HuH-7.5 (cell line): ENCODE results near the gene ZYX.

ENCODE experiments used
- DNase-seq: peaks from one replicate; pipeline ENCODE4 v3.0.0; 2011; ENCODE audit warnings: low spot score

The ZYX gene

GRCh38 chr7:143380646-143381426 is at the start of gene ZYX:
ZYX (plus strand) TSS chr7:143381345; CDS start chr7:143381572, 227 bp downstream.
- peak; percentile 93 for DNase-seq

DNA sequence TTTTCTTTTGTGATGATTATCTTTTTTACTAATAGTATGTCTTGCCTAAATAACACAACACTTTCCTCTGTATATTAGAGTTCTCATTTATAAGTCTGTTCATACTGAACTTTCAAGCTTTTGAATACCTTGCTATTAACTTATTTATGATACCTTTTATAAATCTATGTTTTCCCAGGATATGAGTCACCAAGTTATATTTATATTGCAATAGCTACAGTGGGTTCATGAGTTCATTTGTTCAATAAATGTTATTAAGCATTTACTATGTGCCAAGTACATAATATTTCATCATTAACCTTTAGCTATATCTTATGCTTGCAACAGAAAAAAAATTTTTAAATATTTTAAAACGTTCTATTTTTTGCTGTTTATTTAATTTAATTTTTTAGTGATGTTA is 46.9 kb upstream of the ZYX start:
- DNase-seq: no peak

DNA sequence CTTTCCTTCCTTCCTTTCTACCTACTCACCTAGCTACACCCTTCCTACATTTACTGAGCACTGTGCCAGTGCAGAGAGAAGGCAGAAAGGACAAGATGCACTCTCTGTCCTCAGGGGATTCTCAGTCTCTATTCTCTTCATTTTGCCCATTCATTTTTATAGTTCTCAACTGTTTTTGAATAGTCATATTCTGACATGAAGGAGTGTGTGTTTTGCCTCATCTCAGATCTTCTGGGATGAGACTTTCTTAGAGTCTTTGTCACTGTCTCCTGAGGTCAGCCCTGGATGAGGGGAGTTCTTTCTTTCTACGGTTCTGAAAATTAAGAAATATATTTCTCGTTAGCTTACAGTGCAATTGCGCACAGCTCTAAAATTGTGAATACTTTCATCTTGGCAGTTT is 43.9 kb upstream of the ZYX start:
- no peak for DNase-seq

DNA sequence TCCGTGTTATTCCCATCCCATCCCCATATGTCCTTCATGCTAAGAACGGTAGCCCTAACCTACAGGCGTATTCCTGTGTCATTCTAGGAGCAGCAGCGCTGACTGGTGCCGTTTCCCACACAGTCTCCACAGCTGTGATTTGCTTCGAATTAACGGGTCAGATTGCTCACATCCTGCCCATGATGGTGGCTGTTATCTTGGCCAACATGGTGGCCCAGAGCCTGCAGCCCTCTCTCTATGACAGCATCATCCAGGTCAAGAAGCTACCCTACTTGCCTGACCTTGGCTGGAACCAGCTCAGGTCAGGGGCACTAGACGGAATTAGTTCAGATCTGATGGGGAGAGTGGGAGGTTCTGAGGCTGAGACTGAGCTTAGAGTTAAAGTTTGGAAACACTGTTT is 39.3 kb upstream of the ZYX start:
- DNase-seq: no peak

DNA sequence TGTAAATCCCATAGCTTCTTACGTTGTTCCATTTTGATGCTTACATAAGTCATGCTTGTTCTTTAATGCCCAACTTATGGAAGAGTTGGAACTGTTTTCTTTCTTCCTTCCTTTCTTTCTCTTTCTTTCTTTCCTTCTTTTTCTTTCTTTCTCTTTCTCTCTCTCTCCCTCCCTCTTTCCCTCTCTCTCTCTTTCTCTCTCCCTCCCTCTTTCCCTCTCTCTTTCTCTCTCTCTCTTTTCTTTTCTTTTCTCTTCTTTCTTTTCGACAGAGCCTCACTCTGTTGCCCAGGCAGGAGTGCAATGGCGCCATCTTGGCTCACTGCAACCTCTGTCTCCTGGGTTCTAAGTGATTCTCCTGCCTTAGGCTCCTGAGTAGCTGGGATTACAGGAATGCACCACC is 37.5 kb upstream of the ZYX start:
- DNase-seq: no peak

GRCh38 chr7:143345428-143345900 is 35.7 kb upstream of the ZYX start:
- DNase-seq: no peak

DNA sequence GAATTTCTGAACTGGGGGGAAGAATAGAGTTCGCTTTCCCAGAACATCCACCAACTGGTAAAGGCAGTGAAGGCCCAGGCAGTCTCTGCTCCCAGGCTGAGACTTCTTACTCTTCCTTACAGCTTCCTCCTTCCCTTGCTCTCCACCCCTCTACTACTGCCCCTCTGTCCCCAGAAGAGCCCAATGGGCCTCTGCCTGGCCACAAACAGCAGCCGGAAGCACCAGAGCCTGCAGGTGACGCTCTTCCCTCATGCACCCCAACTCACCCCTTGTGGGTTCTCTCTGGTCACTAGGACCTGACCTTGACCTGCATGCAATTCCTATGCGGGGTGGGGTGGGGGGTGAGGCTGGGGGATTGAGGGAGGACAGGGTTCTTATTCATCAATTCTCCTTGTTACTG is 35.1 kb upstream of the ZYX start:
- no peak for DNase-seq

- DNase-seq: no peak
Measured at GRCh38 chr7:143347950-143348349, 33.2 kb upstream of the ZYX start.

DNA sequence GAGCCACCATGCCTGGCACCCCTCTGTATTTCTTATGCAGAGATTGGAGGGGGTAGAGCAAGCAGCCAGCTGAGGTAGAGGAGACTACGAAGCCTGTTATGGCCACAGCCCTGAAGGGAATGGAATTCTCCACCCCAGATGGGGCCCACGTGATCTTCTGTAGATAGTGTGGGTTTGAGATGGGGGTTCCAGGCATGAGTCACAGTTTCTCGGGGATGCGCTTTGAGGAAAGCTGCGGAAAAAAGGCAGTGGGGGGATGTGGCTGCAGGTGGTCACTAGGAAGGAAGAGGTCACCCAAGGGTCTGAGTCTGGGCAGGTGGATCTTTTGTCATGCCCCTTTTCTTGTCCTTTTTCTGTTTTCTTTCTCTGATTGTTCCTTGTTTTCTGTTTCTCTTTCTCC is 30.1 kb upstream of the ZYX start:
- DNase-seq: no peak

DNA sequence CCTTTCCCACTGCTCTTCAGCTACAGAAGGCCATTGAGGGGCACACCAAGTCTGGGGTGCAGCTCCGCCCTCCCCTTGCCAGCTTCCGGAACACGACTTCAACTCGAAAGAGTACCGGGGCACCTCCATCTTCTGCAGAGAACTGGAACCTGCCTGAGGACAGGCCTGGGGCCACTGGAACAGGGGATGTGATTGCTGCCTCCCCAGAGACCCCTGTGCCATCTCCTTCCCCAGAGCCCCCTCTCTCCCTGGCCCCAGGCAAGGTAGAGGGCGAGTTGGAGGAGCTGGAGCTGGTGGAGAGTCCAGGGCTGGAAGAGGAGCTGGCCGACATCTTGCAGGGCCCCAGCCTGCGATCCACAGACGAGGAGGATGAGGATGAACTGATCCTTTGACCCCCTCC is 29.6 kb upstream of the ZYX start:
- DNase-seq: no peak

GRCh38 chr7:143352531-143353002 is 28.6 kb upstream of the ZYX start:
- no peak for DNase-seq

- DNase-seq: no peak
Measured at GRCh38 chr7:143354376-143354775, 26.8 kb upstream of the ZYX start.

DNA sequence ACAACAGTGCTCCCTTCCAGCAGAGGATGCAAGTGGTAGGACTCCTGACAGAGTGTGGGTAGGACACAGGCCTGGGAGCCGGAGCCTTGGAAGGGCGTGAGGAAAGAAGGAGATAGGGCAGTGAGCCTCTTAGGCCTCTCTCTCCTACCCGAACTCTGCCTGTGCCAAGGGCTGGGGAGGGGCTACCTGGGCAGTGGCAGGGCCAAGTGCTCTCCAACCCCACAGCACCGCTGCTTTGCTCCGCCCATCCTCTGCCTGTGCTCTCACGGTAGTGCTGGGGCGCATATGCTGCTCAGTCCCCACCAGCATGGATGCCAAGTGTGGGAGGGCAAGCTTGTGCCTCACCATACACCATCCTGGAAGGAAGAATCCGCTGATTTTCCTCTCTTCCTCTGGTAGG is 26.2 kb upstream of the ZYX start:
- DNase-seq: no peak

DNA sequence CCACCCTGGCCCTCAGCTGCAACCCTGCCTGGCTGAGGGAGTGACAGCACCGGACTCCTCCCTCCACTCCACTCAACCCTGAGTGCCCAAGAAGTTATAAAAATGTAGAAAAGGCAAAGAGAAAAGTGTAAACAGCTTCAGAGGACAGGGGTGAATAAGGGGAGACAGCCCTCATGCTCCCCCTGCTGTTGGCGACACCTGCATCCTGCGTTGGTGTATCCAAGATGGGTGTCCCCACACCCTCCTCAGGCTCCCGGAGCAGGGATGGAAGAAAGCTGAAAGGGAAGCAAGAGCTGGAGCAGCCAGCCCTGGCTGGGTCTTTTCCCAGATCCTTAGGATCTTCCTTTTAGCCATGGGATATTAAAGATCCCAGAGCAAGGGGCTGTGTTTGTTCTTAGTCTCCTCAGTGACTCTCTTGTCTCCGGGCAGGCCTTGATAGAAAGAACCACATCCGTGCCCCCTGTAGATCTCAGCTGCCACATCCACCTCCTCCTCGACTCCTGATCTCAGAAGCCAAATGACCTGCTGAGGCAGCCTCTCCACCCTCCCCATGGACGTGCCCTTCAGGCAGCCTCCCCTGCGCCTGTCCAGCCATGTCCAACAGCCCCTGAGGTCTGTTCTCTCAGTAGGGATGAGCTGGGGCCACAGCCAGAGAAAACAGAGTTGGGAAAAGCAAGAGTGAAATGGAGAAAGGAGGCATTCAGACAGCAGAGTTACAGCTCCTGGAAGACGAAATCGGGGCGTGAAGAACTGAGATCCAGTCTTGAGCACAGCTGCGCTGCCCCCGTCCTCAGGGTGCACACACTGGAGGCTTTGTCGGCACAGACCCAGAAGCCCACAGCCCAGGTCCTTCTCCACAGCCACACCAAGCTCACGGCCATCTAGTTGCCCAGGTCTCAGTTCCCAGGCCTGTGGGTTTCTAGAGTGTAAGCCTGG is 25.4 kb upstream of the ZYX start:
- no peak for DNase-seq

DNA sequence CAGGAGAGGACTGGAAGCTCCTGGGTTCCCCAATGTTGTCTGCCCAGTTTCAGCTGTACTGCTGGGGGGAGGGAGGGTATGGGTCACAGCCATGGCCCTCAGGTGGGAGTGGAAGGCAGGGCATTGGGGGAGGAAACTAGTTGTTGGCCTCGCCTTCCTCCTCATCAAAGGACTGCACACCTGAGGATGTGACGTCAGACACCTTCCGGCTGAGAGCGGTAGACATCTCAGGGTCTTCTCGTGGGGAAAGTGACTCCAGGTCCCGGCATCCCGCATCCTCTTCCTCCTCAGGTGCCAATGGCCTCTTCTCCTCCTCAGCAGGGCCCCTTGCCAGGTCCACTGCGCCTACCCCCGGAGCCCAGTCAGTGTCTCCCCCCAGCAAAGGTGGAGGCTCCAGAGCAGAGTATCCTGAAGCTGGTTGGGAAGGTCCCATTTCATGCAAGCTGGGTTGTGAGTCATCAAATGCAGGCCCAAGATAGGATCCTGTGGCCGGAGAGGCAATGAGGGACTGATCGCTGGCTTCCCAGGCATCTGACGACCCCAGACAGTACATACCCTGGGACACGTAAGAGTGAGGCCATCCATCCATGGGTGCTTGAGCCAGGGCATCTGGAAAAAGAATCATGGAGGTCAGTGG is 24.6 kb upstream of the ZYX start:
- no peak for DNase-seq

DNA sequence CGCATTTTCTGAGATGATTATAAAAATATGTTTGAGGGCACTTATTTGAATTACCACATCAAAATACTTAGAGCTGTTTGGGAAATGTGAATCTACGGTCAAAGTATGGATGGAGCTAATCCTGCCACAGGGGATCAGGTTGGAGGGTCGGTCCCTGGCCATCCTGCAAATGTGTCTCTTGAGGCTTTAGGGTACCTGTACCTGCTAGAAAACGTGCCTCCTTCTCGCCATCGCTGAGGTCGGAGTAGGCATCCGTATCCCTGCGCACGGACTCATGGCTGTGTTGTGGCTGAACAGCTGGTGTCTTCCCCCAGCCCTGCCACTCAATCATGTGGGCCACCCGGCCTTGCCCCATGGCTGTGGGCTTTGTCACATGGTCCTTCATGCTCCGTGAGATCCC is 22.5 kb upstream of the ZYX start:
- no peak for DNase-seq

DNA sequence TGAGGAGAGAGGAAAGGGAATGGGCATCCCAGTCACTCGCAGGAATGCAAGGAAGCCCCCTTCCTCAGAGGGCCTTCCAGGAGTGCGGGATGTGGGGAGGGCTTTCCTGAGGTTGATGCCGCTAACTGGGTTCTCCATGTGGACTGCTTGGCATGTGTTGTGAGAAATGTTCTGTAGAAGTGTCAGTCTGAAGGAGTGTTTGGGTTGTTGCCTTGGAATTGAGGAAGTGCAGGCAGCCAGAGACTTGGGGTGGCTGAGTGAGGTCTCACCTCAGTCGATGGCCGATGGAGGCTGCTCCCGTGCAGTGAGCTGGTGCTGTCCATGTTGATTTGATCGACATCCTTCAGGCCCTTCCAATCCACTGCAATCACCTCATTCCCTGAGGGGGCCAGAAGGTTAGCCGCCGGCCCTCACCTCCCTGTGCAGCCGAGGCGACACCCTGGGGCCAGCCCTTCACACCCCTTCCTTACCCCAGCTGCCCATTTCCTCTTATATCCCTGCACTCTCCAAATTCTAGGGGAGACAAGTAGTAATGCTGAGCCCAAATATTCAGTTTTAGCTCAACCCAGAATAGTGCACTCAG is 21.3 kb upstream of the ZYX start:
- no peak for DNase-seq

- no peak for DNase-seq
Measured at GRCh38 chr7:143360788-143361551, 20.2 kb upstream of the ZYX start.

GRCh38 chr7:143361552-143362130 is 19.5 kb upstream of the ZYX start:
- no peak for DNase-seq

GRCh38 chr7:143362131-143363015 is 18.8 kb upstream of the ZYX start, which contains the start of gene FAM131B:
FAM131B (minus strand) TSS chr7:143362713; CDS start chr7:143362603, 110 bp downstream.
- DNase-seq: peak; percentile 64
